Renal pelvis (tissue), 4 donors: ENCODE results near the gene AP3D1. TPM values are rescaled to one million over a fixed set of nuclear protein-coding genes. Genes with fewer than 3 reads are reported as not detected.
A peak's percentile ranks its signal among the peaks of the same experiment; 100 is the strongest.

ENCODE experiments used
- DNase-seq: peaks from one replicate; pipeline ENCODE4 v3.0.0-alpha.2; 2013
- polyA plus RNA-seq, 3 donors: library from polyadenylated mRNA; unstranded; fragments of 120-200 nt; gene quantifications; one replicate each; pipeline ENCODE4 v1.2.1, GENCODE V29; 2013; ENCODE audit not compliant: insufficient read length in 3 of 3

AP3D1 gene
- polyA plus RNA-seq, 3 donors = 116 to 131 (median 130) TPM

- no peak for DNase-seq
Observed at GRCh38 chr19:2164020-2164998, 12.9 kb upstream of the AP3D1 start.

GRCh38 chr19:2160379-2160778 lies 9.0 kb upstream of the AP3D1 start:
- DNase-seq = no peak

- DNase-seq = no peak
Observed at GRCh38 chr19:2157452-2157851, 6.1 kb upstream of the AP3D1 start.

GRCh38 chr19:2154587-2155075 lies 3.3 kb upstream of the AP3D1 start:
- DNase-seq = no peak

- no peak for DNase-seq
Observed at GRCh38 chr19:2150794-2151338, 500 bp downstream of the AP3D1 start.

GRCh38 chr19:2149980-2150793 lies 1.2 kb downstream of the AP3D1 start:
- DNase-seq = no peak

- no peak for DNase-seq
Observed at GRCh38 chr19:2148482-2149135, 2.8 kb downstream of the AP3D1 start.

GRCh38 chr19:2145831-2146241 lies 5.5 kb downstream of the AP3D1 start:
- DNase-seq = no peak

- DNase-seq = no peak
Observed at GRCh38 chr19:2144190-2144589, 7.2 kb downstream of the AP3D1 start.

GRCh38 chr19:2142173-2142829 lies 9.1 kb downstream of the AP3D1 start:
- no peak for DNase-seq

- DNase-seq = no peak
Observed at GRCh38 chr19:2140138-2140569, 11.2 kb downstream of the AP3D1 start.

GRCh38 chr19:2139385-2140137 lies 11.8 kb downstream of the AP3D1 start:
- peak; percentile 48 for DNase-seq

GRCh38 chr19:2138061-2138728 lies 13.2 kb downstream of the AP3D1 start:
- DNase-seq = no peak

- no peak for DNase-seq
Observed at GRCh38 chr19:2136796-2137195, 14.6 kb downstream of the AP3D1 start.

- DNase-seq = no peak
Observed at GRCh38 chr19:2135474-2136402, 15.6 kb downstream of the AP3D1 start.

- no peak for DNase-seq
Observed at GRCh38 chr19:2132731-2133490, 18.5 kb downstream of the AP3D1 start.

- DNase-seq = no peak
Observed at GRCh38 chr19:2132191-2132590, 19.2 kb downstream of the AP3D1 start.
